Lower leg skin (tissue), 3 donors: ENCODE results near the gene SMCO3.

Experiments used
- CTCF ChIP-seq, 3 donors: fragments of 450-650 bp; IDR thresholded peaks; one replicate each; pipeline ENCODE4 v1.5.1; 2016; ENCODE audit warnings: antibody characterized with exemption in 3 of 3, mild to moderate bottlenecking in 3 of 3, moderate library complexity in 2 of 3
- POLR2A ChIP-seq, 2 donors: fragments of 450-650 bp; IDR thresholded peaks; one replicate each; pipeline ENCODE4 v1.6.1; 2016 to 2017; ENCODE audit warnings: antibody characterized with exemption in 2 of 2, mild to moderate bottlenecking in 1 of 2, moderate library complexity in 1 of 2

- no peak for TF ChIP-seq CTCF (IDR thresholded peaks at IDR 0.05)
- no peak for TF ChIP-seq POLR2A (IDR thresholded peaks at IDR 0.05)
These were observed 12.5 kb upstream of the SMCO3 start for GRCh38 chr12:14826491-14826890.
